Loucy (cell line): Measurements from ENCODE around the gene CELF5.
"Not testable (repeated sequence)": the region's sequence is repeated elsewhere in the genome, so short reads cannot be mapped to it uniquely, and the experiment has no call there.

Experiments used
- H2AFZ ChIP-seq: fragments of 200-600 bp; sonication (generic); 2 replicates; pipeline ENCODE4 v1.6.0; 2016; ENCODE audit warnings: antibody characterized with exemption, mild to moderate bottlenecking, low read length, moderate library complexity
- H3F3A ChIP-seq: fragments of 200-600 bp; 2 replicates; pipeline ENCODE4 v1.6.0; 2016; ENCODE audit warnings: antibody characterized with exemption, low read depth, mild to moderate bottlenecking
- H3K27me3 ChIP-seq: fragments of 200-600 bp; sonication (generic); 2 replicates; pipeline ENCODE4 v1.6.1; 2014; ENCODE audit warnings: low read length, mild to moderate bottlenecking; ENCODE audit not compliant: insufficient read depth, poor library complexity, severe bottlenecking
- H3K36me3 ChIP-seq: fragments of 200-600 bp; sonication (generic); 2 replicates; pipeline ENCODE4 v1.6.1; 2016; ENCODE audit warnings: low read length; ENCODE audit not compliant: insufficient read depth
- H3K4me1 ChIP-seq: fragments of 200-600 bp; sonication (generic); 2 replicates; pipeline ENCODE4 v1.5.1; 2014; ENCODE audit warnings: low read length, mild to moderate bottlenecking; ENCODE audit not compliant: insufficient read depth, poor library complexity, severe bottlenecking
- H3K4me2 ChIP-seq: fragments of 200-600 bp; sonication (generic); 2 replicates; pipeline ENCODE4 v1.6.0; 2014; ENCODE audit warnings: antibody characterized with exemption, low read length, low read depth, mild to moderate bottlenecking; ENCODE audit not compliant: poor library complexity, severe bottlenecking
- H3K4me3 ChIP-seq: fragments of 200-600 bp; sonication (generic); 2 replicates; pipeline ENCODE4 v1.5.1; 2014; ENCODE audit warnings: low read length, mild to moderate bottlenecking, mixed read lengths; ENCODE audit not compliant: poor library complexity, severe bottlenecking
- H3K79me2 ChIP-seq: fragments of 200-600 bp; sonication (generic); 2 replicates; pipeline ENCODE4 v1.6.1; 2014; ENCODE audit warnings: low read length; ENCODE audit not compliant: insufficient read depth
- H3K9ac ChIP-seq: fragments of 200-600 bp; sonication (generic); 2 replicates; pipeline ENCODE4 v1.6.0; 2014; ENCODE audit warnings: mild to moderate bottlenecking, low read depth, low read length, moderate library complexity; ENCODE audit not compliant: poor library complexity, severe bottlenecking
- H3K9me2 ChIP-seq: fragments of 200-600 bp; sonication (generic); replicated peaks from 2 replicates; pipeline ENCODE4 v1.6.1; 2016; ENCODE audit warnings: low read depth, low read length, mixed read lengths
- H3K9me3 ChIP-seq: fragments of 200-600 bp; sonication (generic); 2 replicates; pipeline ENCODE4 v1.6.1; 2014; ENCODE audit warnings: mild to moderate bottlenecking, antibody characterized with exemption, low read length, low read depth; ENCODE audit not compliant: insufficient read depth
- H4K20me1 ChIP-seq: fragments of 200-600 bp; sonication (generic); 2 replicates; pipeline ENCODE4 v1.6.0; 2014; ENCODE audit warnings: antibody characterized with exemption, low read length, mild to moderate bottlenecking; ENCODE audit not compliant: insufficient read depth, poor library complexity, severe bottlenecking
- CTCF ChIP-seq: fragments of 200-600 bp; sonication (generic); conservative IDR thresholded peaks from 2 replicates; pipeline ENCODE4 v1.5.1; 2014; ENCODE audit warnings: mild to moderate bottlenecking, antibody characterized with exemption, low read length
- EZH2phosphoT487 ChIP-seq: fragments of 200-600 bp; IDR thresholded peaks from 2 replicates; pipeline ENCODE4 v1.6.1; 2018; ENCODE audit warnings: antibody characterized with exemption, mild to moderate bottlenecking, moderate library complexity, borderline replicate concordance

CELF5 gene

DNA sequence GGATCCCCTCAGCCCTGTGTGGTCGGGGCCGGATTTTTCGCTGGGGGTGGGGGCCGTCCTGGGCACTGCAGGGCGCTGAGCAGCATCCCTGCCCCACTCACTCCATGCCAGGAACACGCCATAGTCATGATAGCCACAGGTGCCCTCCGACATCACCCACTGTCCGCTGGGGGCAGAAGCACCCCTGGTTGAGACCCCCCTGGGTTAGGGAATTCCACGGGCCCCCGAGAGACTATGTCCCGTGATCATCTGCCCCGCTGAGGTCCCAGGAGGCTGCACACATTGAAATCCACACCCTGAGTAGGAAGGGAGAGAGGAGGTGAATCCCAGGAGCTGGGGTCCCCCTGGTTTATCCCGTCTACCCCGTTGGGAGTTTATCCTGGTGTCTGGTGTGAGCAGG, 22.6 kb upstream of the CELF5 start:
- H3K36me3 ChIP-seq = no peaks in the 10 kb centered on the region
- H3K4me2 ChIP-seq = no peak overlapping the region

DNA sequence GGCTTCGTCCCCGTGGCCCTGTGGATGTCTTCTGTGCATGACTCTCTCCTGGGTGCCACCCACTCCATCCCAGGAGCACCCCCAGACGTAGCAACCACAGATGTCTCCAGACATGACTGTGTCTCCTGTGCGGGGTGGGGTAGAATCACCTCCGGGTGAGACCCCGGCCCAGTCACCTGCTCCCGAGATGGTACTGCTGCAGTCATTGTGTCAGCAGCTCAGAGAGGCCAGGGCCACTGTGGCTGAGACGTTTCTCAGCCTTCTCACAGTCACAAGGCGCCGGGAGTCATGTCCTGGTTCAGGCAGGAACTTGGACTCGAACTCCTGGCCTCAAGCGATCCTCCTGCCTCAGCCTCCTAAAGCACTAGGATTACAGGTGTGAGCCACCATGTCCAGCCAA, 22.1 kb upstream of the CELF5 start:
- no peaks in the 10 kb centered on the region for H3F3A ChIP-seq
- TF ChIP-seq EZH2phosphoT487 (no peak), CTCF (no peak)
- no peaks in the 10 kb centered on the region for H4K20me1 ChIP-seq
- no peaks in the 10 kb centered on the region for H3K4me1 ChIP-seq
- no peaks in the 10 kb centered on the region for H3K9me3 ChIP-seq
- no peak overlapping the region for H3K4me3 ChIP-seq
- H3K79me2 ChIP-seq = no peaks in the 10 kb centered on the region
- no peak overlapping the region for H3K9ac ChIP-seq
- no peak overlapping the region for H2AFZ ChIP-seq
- H3K9me2 ChIP-seq = no peaks in the 10 kb centered on the region
- H3K36me3 ChIP-seq = no peaks in the 10 kb centered on the region
- no peaks in the 10 kb centered on the region for H3K27me3 ChIP-seq
- no peak overlapping the region for H3K4me2 ChIP-seq

More for the DNA sequence above, 22.6 kb upstream of the CELF5 start:
- Histone ChIP-seq H3F3A (no peaks in the 10 kb centered on the region), H3K4me1 (no peaks in the 10 kb centered on the region), H2AFZ (no peak overlapping the region), H3K79me2 (no peaks in the 10 kb centered on the region), H3K9me3 (no peaks in the 10 kb centered on the region), H4K20me1 (no peaks in the 10 kb centered on the region), H3K9ac (no peak overlapping the region), H3K9me2 (no peaks in the 10 kb centered on the region), H3K27me3 (no peaks in the 10 kb centered on the region), H3K4me3 (no peak overlapping the region)
- no peak for TF ChIP-seq CTCF

GRCh38 chr19:3202895-3203294, 21.6 kb upstream of the CELF5 start:
- H4K20me1 ChIP-seq = not testable (repeated sequence)

DNA sequence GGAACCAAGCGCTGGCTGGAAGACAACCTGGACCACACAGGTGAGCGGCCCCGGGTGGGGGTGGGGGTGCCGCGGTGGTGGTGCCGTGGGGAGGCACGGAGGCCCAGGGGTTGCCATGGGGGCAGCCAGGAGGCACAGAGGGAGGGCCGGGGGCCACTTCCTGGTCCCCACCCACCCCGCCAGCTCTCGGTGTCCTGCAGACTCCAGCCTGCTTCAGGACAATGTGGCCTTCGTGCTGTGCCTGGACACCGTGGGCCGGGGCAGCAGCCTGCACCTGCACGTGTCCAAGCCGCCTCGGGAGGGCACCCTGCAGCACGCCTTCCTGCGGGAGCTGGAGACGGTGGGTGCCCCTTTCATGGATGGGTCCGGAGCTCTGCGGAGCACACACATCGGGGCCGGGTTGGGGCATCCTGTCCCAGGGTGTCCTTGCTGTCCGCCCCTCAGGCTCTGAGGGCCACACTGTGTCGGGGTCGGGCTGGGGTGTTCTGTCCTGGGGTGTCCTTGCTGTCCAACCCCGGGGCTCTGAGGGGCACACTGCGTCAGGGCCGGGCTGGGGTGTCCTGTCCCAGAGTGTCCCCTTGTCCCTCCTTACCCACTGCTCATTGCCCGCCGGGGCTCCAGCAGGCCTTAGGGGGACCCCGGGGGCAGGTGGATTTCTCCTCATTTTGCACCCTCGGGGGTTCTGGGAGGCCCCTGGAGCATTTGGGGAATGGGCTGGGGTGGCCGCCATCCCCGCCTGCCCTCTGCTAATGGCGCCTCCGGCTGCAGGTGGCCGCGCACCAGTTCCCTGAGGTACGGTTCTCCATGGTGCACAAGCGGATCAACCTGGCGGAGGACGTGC, 20.4 kb upstream of the CELF5 start:
- no peaks in the 10 kb centered on the region for H3K27me3 ChIP-seq
- no peaks in the 10 kb centered on the region for H3K9me2 ChIP-seq
- H3F3A ChIP-seq = no peaks in the 10 kb centered on the region
- H4K20me1 ChIP-seq = no peaks in the 10 kb centered on the region
- no peak for TF ChIP-seq CTCF
- TF ChIP-seq EZH2phosphoT487 = no peak
- no peaks in the 10 kb centered on the region for H3K9me3 ChIP-seq
- H3K9ac ChIP-seq = no peak overlapping the region
- H3K79me2 ChIP-seq = no peaks in the 10 kb centered on the region
- H3K4me2 ChIP-seq = no peak overlapping the region
- H3K4me3 ChIP-seq = no peak overlapping the region
- H3K36me3 ChIP-seq = no peaks in the 10 kb centered on the region
- no peaks in the 10 kb centered on the region for H3K4me1 ChIP-seq
- H2AFZ ChIP-seq = no peak overlapping the region

More at GRCh38 chr19:3202895-3203294, 21.6 kb upstream of the CELF5 start:
- H2AFZ ChIP-seq, H3K4me3 ChIP-seq, H3K9me3 ChIP-seq, H3K9me2 ChIP-seq, H3K9ac ChIP-seq, H3K27me3 ChIP-seq, H3K4me2 ChIP-seq, H3K36me3 ChIP-seq, H3K4me1 ChIP-seq, H3F3A ChIP-seq, H3K79me2 ChIP-seq: not testable (repeated sequence)
